Thoracic aorta (tissue), 2 donors: Measurements from ENCODE around the gene ATG16L2. TPM values are rescaled to one million over a fixed set of nuclear protein-coding genes. Genes with fewer than 3 reads are reported as not detected.
A peak's percentile ranks its signal among the peaks of the same experiment; 100 is the strongest.

Source experiments
- ATAC-seq: fragments of 150-250 bp; one replicate; pipeline ENCODE4 v1.8.0; 2017; ENCODE audit warnings: low read depth; ENCODE audit not compliant: insufficient number of reproducible peaks, low FRiP score
- DNase-seq: peaks from one replicate; pipeline ENCODE4 v3.0.0-alpha.2; 2020; ENCODE audit warnings: low spot score
- H3K27ac ChIP-seq, 2 donors: fragments of 200-600 bp; sonication (generic); 1 replicate in 1 of 2; 2 replicates in 1 of 2; pipeline ENCODE4 v1.5.1; 2016; ENCODE audit warnings: mild to moderate bottlenecking in 2 of 2, moderate library complexity in 2 of 2
- H3K27me3 ChIP-seq: fragments of 200-600 bp; sonication (generic); replicated peaks from 2 replicates; pipeline ENCODE4 v1.6.0; 2016; ENCODE audit warnings: mild to moderate bottlenecking; ENCODE audit not compliant: insufficient read depth
- H3K36me3 ChIP-seq: fragments of 200-600 bp; sonication (generic); one replicate; pipeline ENCODE4 v1.5.1; 2016
- H3K4me1 ChIP-seq, 2 donors: fragments of 200-600 bp; sonication (generic); 1 replicate in 1 of 2; 2 replicates in 1 of 2; pipeline versions ENCODE4 v1.5.1 to v1.6.0; 2016; ENCODE audit warnings: low read depth in 2 of 2, mild to moderate bottlenecking in 1 of 2; ENCODE audit not compliant: control insufficient read depth in 1 of 2
- H3K4me3 ChIP-seq: fragments of 200-600 bp; sonication (generic); 2 replicates; pipeline ENCODE4 v1.5.1; 2016; ENCODE audit warnings: mild to moderate bottlenecking
- H3K9me3 ChIP-seq: fragments of 200-600 bp; sonication (generic); 2 replicates; pipeline ENCODE4 v1.5.1; 2016
- CTCF ChIP-seq: fragments of 200-600 bp; sonication (generic); IDR thresholded peaks from one replicate; pipeline ENCODE4 v1.5.1; 2019; ENCODE audit warnings: antibody characterized with exemption
- total RNA-seq, 2 donors: library from RNA; depleted of rRNA; stranded (reverse); fragments of >200 nt; gene quantifications; one replicate each; pipeline versions ENCODE4 v1.1.0 to v1.2.3, GENCODE V29; 2016

ATG16L2 gene, protein sequence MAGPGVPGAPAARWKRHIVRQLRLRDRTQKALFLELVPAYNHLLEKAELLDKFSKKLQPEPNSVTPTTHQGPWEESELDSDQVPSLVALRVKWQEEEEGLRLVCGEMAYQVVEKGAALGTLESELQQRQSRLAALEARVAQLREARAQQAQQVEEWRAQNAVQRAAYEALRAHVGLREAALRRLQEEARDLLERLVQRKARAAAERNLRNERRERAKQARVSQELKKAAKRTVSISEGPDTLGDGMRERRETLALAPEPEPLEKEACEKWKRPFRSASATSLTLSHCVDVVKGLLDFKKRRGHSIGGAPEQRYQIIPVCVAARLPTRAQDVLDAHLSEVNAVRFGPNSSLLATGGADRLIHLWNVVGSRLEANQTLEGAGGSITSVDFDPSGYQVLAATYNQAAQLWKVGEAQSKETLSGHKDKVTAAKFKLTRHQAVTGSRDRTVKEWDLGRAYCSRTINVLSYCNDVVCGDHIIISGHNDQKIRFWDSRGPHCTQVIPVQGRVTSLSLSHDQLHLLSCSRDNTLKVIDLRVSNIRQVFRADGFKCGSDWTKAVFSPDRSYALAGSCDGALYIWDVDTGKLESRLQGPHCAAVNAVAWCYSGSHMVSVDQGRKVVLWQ
- total RNA-seq = 10 to 100 TPM; 36.0 to 65.5 TPM

DNA sequence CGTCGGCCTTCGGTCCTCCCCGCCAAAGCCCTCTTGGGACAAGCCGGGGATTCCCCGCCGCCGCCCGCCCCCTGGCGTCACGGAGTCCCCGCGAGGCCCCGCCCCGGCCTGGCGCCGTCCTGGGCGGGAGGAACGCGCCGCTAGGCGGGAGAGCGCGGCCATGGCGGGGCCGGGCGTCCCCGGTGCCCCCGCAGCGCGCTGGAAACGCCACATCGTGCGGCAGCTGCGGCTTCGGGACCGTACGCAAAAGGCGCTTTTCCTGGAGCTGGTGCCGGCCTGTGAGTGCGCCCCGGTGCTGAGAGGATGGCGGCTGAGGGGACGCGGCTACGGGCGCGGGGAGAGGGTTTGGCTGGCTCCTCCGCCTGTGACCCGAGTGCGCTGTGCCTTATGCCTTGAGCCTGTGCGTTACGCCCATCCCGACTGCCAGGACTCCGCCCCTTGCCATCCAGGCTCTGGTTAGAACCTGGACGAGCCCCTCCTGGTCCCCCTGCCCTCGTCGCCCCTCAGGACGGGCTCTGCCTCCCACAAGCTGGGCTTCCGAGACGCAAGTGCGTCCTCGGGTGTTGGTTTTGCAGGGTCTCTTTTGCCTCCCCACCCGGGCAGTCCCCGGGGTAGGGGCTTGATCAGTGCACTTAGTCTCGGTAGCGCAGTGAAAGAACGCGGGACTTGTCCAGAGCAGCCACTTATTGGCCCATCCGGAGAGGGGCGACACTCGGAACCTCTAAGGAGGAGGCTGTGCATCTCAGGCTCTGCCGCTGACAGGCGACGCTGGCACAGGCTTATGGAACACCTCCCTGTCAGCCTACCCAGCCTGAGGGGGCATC is at the start of gene ATG16L2:
Gene ATG16L2 (plus strand): TSS at position 126 of the 824 bp plus-strand sequence. CDS start 35 bp downstream, at position 161.
- Histone ChIP-seq H3K27ac (peak within 1 kb of the TSS; percentile 86 to 92), H3K36me3 (no peaks in the 10 kb centered on the region), H3K9me3 (no peaks in the 10 kb centered on the region), H3K4me1 (peaks cover 30 to 40% of the 10 kb centered on the region in 2 donors), H3K27me3 (no peaks in the 10 kb centered on the region), H3K4me3 (peak within 1 kb of the TSS; percentile 81)
- no peak for DNase-seq
- ATAC-seq = peak; percentile 80
- TF ChIP-seq CTCF = peak; percentile 38

DNA sequence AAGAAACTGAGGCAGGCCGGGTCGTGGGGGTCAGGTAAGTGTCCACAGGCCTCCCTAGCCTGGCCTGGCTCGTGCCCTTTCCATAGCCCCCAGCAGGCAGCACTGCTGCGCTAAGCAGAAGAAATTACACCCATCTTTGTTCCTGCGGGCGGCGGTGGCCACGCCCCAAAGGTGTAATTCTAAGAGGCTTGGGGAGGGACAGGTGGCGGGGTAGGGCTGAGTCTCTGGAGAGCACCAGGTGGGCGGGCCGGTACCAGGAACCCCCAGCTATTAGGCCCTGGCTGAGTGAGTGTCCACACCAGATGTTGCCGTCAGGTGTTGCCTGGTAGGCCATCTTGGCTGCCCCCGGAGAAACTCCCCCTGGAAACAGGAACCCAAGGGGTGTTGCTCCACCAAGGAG is 49.7 kb upstream of the ATG16L2 start:
- TF ChIP-seq CTCF = no peak
- Histone ChIP-seq H3K27ac (no peak overlapping the region), H3K9me3 (no peaks in the 10 kb centered on the region), H3K4me3 (no peak overlapping the region), H3K36me3 (no peaks in the 10 kb centered on the region), H3K4me1 (no peaks in the 10 kb centered on the region), H3K27me3 (no peaks in the 10 kb centered on the region)
- ATAC-seq (no peak), DNase-seq (no peak)

DNA sequence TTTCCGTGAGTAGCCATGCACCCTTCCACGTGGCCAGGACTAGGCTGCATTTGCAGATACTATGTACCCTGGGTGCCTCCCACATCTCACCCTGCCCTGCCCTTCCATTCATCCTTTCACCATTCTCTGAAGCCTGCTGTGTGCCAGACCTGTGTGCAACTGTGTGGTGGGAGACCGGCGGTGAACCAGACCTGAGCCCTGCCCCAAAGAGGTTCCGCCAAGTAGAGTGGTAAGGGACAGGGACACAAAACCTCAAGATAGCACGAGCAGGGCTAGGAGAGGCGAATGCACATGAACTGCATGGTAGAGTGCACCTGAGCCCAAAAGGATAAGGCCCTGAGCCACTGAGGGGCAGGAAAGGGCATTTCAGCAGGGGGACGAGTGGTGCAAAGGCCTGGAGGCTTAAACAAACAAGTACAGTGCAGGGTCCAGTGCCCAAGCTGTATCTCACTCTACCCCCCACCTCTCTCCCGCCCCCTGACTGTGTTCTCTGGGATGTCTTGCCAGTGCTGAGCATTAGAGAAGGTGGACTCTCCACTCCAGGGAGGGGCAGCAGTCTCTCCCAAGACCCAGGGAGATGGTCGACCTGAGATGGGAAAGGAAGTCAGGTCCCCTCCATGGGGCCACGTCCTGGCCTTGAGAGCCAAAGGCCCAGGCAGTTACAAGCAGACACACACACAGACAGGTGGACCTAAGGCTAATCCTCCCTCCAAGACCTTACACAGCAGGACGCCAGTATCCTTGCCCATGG is 47.9 kb upstream of the ATG16L2 start:
- Histone ChIP-seq H3K27me3 (no peaks in the 10 kb centered on the region), H3K4me3 (no peak overlapping the region), H3K27ac (no peak overlapping the region), H3K36me3 (no peaks in the 10 kb centered on the region), H3K9me3 (no peaks in the 10 kb centered on the region), H3K4me1 (no peaks in the 10 kb centered on the region)
- no peak for TF ChIP-seq CTCF
- no peak for ATAC-seq
- DNase-seq = no peak

GRCh38 chr11:72767203-72768062 is 46.8 kb upstream of the ATG16L2 start:
- TF ChIP-seq CTCF = no peak
- no peak overlapping the region for H3K27ac ChIP-seq
- H3K36me3 ChIP-seq = no peaks in the 10 kb centered on the region
- H3K4me3 ChIP-seq = no peak overlapping the region
- no peak for DNase-seq
- H3K9me3 ChIP-seq = no peaks in the 10 kb centered on the region
- no peaks in the 10 kb centered on the region for H3K4me1 ChIP-seq
- no peaks in the 10 kb centered on the region for H3K27me3 ChIP-seq
- no peak for ATAC-seq
